GM21737 (cell line): Measurements from ENCODE around the gene OR6J1.
A peak's percentile ranks its signal among the peaks of the same experiment; 100 is the strongest.
"Not testable (repeated sequence)": the region's sequence is repeated elsewhere in the genome, so short reads cannot be mapped to it uniquely, and the experiment has no call there.

ENCODE experiments used
- ATAC-seq: cut with Tn5 transposase; IDR thresholded peaks from one replicate; pipeline ENCODE4 v1.9.1; 2021; ENCODE audit warnings: mild to moderate bottlenecking, moderate library complexity; ENCODE audit not compliant: unreplicated experiment

The OR6J1 gene

DNA sequence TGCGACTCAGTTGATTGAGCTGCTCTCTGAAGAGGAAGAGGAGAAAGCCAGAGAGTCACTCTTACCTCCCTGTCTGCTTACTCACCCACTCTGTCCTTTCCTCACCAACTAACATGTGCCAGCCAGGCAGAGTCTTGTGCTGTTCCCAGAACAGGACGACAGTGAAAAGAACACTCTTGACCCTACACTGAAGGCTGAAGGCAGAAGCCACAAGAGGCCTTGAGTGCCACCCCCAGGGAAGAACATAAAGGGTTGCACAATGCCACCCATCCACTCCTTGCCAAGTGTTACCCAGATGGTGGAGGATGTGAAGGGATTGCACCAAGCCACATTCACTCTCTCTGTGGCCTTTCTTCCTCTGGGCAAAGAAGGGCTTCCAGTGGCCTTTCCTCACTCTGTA is 33.2 kb downstream of the OR6J1 start:
- no peak for ATAC-seq

DNA sequence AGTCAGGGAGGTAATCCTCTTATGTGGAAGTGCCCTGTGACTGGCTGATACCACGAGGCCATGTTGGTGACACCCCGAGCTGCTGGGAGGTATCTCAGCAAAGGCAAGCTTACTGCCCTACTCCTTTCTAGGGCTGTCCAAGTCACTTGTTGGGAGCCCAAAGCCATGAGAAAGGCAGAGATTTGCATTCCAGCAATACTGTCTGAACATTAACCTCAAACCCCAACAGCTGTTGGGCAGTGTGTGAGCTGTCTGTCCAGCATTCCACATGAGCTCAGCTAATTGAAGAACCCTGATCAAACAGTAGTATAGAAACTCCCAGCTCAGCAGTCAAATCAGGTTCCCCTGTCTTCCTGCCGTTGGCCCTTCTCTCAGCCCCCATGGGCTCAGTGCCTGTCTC is 36.9 kb downstream of the OR6J1 start:
- ATAC-seq = no peak

DNA sequence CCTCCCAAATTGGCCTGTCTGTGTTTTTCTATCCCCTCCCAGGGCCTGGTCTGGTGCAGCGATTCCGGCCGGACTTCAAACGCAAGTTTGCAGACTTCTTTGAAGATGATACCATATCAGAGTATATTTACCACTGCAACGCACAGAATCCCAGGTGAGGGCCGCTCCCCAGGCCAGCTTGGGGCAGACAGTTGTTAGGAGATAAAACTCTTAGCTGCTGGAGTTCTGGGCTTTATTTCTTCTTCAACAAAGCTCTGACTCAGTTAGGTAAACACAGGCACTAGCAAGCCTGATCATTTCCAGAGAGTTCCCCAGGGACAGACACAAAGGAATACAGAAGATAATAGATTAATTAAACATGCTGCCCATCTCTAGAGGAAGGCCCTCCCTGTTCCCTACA is 37.8 kb downstream of the OR6J1 start:
- no peak for ATAC-seq

DNA sequence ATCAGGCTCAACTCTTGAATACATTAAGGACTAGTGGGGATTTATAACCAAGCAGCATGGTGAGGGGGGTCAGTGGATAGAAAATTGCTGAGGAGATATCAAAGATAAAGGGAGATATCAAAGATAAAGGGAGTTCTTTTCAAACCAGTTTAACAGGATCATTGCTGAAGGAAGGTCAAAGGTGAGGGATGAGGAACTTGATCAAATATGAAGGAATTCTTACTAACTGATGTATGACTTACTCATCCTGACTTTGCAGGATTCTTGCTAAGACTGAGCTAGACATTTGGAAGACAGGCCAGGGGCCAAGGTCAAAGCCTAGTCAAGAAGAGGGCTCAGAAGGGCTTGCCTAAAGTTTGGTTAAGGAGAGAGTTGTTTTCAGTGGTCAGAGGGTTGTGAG is 41.3 kb downstream of the OR6J1 start:
- ATAC-seq = no peak

DNA sequence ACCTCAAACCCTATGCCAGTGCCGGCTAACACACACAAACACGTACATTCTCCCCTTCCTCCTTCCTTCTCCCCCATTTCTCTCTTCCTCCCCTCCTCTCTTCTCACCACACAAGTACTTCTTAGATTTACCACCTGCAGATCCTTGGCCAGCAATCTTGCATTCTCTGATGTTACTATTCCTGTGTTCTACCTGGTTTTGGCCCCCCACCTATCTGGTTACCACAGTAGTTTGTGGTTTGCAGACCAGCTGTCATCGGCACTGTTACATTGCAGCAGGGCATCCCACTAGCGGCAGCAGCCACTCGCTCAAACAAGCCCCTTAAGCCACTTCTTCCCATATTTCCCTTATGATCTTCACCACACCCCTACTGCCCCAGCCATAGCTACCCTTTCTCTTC is 42.2 kb downstream of the OR6J1 start:
- no peak for ATAC-seq

DNA sequence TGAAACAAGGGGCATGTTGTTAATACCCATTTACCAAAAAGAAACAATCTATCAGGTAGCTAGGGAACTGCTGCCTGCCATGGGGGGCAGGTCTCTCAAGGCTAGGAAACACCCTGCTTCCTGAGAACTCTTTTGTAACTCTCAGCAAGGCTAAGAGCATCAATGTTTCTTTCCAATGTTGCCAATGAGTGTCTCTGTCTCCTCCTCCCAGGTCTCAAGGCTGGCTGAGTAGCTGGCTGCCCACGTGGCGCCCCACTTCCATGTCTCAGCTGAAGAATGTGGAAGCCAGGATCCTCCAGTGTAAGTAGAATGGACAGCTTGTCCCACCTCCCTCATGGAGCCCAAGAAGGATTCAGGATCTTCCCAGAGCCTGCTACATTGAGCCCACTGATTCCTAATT is 42.7 kb downstream of the OR6J1 start:
- ATAC-seq = no peak

DNA sequence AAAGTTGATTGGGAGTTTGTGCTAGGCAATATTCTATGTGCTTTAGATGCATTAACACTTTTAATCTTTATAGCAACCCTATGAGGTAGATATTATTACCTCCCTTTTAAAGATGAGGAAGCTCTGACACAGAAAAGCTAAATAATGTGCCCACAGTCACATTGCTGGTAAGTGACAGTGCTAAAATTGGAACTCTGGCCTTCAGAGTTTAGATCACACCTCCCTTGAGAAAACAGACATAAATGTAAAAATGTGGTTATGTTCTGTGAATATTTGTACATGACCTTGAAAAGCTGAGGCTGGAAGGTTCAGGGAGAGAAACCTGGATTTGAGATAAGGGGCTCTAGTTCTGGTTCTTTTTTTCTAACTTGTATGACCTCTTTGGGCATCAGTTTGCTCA is 44.1 kb downstream of the OR6J1 start:
- ATAC-seq = no peak

DNA sequence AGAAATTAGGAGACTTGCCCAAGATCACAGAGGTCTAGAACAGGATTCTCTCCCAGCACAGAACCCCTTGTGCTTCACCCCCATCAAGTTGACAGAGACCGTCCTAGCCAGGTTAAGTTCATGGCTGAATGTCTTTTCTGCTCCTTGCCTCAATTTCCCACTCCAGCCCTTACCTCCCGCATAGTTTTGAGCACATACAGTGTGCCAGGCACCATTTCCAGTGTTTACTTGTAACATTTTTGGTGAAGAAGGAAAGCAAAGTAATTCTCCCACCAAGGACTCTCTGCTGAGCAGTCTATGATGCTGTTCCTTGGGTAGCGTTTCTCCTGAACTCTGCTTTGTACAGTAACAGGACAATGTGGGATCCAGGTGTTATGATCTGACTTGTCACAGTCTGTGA is 44.8 kb downstream of the OR6J1 start:
- ATAC-seq = no peak

DNA sequence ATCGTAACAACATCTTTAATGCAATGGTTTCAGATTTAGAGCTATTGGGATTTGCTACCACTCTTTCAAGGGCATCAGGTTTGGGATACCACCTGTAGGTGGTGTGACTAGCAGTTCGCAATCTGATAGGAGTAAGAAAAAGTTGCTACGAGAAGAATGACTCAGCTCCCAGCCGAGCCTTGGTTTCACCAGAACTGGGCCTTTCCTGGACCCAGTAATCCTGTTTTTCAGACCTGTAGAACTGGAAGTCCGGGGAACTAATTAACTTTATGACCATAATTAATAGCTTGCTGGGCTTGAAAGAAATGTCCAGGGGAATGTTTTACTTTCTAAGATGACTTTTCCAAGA is 45.3 kb downstream of the OR6J1 start:
- ATAC-seq = no peak

DNA sequence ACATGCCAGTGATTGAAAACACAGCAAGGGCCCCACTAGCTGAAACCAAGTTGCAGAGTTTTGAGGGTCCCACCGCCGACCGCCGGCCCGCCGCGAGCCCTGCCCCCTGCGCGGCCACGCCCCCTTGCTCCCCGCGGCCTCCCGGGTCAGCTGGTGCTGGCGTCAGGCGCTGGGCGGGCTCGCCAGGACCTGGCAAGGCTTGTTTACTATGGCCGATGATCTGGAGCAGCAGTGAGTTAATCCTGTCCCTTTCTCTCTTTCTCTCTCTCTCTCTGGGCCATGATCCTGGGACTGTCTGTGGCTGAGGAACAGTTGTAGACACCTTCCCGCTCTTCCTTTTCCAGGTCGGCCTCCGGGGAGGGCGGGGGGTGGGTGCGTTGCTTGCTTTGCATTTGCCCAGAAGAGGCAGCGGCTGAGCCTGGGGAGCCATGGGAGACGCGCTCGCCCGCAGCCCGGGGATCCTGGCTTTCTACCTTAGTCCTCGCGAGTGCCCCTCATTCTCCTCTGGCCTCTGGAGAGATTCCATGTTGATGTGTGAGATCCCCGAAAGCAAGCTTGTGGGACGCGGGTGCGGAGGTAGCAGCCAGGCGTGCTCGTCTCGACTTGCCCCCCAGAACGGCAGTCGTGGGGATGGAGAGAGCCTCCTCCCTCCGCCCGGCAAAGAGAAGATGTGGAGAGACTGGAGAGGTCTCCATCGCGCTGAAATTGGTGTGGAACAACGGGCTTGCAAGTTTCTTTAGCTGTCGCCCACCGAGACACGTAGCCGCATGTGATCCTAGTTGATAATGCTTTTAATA is 45.9 kb downstream of the OR6J1 start, which contains the start of gene ABHD4:
Gene ABHD4, plus strand, starts transcription at position 202 of the 797 bp plus-strand sequence. Its CDS starts 7 bp downstream, at position 209.
- ATAC-seq = peak; percentile 63

DNA sequence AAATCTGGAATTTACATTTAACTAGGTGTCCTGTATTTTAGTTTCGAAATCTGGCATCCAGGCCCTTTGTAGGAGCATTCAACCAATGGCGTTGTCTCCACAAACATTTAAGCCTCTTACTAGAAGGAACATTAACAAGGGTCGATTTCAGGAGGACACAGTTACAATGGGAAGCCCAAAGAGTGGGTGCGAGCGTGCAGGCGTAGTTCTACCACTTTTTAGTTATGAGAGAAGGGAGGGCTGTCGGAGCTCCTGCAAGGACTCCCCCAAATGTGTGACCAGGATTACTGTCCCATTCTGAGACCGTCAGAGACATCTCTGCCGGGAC is 46.4 kb downstream of the OR6J1 start:
- ATAC-seq = peak; percentile 32

DNA sequence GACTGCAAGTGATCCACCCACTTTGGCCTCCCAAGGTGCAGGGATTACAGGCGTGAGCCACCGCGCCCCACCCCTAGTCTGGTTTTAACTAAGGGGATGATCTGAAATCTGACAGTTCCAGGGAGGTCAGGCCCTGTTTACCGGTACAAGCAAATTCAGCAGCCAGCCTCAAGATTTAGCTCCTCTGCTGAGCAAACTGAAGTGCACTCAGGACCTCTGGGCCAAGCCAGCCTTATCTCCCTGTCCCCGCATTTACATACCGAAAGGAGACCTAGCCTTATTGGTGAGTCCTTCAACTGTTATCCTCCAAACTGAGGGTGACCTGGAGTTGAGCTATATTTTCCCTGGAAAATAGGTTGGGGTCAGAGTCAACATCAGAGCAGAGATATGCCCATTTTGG is 46.9 kb downstream of the OR6J1 start:
- no peak for ATAC-seq

DNA sequence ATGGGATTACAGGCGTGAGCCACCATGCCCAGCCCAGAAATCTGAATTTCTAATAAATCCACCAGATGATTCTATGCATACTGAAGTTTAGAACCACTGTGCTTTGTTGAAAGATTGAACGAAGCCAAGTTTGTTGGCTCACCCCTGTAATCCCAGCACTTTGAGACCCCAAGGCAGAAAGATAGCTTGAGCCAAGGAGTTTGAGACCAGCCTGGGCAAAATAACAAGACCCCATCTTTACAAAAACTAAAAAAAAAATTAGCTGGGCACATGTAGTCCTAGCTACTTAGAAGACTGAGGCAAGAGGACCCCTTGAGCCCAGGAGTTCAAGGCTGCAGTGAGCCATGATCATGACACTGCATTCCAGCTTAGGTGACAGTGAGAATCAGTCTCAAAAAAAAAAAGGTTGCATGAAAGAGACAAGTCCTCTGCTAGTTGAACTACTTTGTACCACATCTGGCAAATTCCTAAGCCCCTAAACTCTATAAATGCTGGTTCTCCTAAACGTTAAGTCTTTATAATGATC is 47.7 kb downstream of the OR6J1 start:
- ATAC-seq = no peak

DNA sequence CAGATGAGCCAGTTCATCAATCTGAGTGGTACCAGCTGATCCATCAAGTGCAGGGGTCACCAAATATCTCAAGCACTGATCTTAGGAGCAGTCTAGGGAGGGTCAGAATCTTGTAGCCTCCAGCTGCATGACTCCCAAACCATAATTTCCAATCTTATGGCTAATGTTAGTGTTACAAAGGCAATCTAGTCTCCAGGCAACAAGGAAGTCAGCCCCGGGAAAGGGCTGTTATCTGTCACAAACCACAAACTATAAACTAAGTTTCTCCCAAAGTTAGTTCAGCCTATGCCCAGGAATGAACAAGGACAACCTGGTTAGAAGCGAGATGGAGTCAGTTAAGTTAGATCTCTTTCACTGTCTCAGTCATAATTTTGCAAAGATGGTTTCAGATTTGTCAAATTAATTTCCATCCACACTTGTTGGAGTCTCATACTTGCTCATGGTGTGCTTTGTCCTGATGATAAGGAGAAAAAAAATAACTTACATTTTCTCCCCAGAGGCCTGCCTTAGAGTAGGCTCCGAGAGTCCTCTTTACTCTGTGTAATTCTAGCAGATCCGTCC is 49.9 kb downstream of the OR6J1 start:
- no peak for ATAC-seq

DNA sequence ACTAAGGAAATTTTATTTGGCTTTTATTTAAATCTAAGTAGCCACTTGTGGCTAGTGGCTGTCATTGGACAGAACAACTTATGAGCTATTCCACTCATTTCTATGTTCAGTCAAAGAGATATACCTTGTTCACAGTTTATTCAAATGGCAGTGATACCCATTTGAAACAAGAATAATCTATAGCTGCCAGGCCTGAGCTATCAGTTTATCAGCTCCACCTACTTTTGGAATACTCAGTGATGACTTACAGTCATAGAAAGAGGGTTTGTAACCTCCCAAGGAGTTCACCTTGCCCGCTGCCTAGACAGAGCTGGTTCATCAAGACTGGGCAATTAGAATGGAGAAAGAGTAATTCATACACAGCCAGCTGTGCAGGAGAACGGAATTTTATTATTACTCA is 50.6 kb downstream of the OR6J1 start:
- no peak for ATAC-seq

DNA sequence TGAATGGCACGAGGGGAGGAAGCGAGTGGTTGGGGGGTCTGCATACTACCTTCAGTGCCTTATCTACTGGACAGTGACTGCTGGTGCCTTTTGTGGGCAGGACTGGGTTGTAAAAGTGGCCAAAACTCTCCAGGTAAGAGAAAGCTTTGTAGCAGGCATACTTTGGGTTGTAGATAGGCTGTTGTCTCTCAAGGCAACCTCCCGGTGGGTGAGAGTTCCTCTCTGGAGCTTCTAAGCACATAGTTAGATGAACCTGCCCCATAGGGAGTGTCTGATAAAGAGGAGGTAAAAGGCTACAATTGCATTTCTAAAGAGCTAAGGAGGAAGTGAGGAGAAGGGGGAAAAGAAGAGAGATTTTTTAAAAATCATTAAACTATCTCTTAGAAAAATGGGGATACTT is 51.0 kb downstream of the OR6J1 start:
- ATAC-seq = no peak

DNA sequence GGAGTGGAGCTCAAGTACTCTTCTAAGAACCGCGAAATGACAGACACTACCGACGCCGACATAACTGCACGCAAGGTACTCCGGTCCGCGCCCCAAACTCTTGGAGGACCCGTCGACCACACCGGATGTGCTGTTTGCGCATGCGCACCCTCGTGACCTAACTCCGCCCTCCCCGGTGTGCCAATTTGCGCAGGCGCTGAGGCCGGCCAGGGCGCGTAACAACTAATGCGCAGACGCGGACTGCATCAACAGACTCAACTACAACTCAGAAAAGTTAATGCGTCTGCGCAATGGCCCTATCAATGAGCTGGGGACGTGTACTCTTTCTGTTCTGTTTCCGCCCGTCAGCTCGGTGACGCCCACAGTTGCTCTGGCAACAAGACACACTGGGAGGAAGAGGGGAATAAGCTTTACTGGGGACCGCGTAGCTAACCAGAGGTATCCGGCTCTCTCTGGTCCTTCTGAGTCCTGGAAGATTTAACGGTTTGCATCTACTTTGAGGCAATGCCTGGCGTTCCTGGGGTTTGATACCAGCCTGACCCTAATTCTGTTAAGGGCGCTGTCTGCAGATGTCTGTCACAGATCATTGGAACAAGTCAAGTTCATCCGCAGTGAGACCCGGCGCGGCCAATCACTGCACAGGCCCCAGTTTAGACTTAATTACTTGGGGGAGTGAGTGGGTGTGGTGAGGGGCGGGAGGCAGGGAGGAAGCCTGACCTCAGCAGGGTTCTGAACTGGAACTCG is 54.9 kb downstream of the OR6J1 start, which contains the start of gene DAD1:
Gene DAD1, minus strand, starts transcription at position 129 of the 744 bp plus-strand sequence. Its CDS starts 67 bp downstream, at position 62.
- ATAC-seq = peak; percentile 85

DNA sequence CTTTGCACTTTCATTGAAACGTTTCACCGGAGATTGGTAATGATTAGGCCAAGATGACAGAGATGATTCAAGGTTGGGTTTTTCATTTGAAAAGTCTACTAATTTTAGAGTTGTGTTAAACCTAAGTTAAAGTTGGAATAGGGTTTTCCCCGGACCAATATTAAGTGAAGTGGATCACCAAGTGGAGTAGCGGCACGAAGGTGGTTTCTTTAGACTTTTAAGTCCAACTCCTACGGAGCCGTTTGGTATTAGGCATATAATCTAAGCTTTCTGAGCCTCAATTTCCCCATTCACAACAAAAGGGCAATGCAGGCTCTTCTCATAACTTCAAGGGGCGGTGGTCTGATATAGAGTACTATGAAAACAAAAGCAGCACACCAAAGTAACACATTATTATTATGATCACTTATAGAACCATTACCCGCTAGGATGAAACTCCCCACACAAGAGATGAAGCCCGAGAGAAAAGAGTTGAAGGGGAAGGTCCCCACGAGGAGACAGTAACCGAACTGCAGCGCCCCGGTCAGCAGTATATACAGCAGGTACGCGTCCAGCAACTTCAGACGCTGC is 55.5 kb downstream of the OR6J1 start:
- ATAC-seq = no peak

DNA sequence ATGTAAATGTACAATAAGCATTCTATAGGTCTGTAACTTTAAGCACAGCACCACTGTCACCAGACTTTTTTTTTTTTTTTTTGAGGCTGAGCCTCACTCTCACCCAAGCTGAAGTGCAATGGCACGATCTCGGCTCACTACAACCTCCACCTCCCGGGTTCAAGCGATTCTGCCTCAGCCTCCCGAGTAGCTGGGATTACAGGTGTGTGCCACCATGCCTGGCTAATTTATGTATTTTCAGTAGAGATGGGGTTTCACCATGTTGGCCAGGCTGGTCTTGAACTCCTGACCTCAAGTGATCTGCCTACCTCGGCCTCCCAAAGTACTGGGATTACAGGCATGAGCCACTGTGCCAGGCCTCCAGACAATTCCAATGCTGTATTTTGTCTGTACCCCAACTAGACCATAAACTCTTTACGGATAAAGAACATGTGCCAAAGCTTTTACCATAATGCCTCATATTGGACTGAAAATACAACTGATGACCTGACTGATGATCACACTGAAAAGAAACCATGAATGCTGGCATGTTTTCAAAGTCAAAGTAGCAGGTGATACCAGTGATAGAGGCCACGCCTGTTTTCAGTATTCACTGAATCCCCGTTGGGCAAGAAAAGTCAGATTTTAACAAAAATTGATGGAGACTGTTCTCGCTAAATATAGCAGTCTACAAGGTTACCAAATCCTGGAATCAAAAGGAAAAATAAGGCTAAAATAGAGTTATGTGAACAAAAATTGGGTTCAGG is 56.3 kb downstream of the OR6J1 start:
- not testable (repeated sequence) for ATAC-seq

DNA sequence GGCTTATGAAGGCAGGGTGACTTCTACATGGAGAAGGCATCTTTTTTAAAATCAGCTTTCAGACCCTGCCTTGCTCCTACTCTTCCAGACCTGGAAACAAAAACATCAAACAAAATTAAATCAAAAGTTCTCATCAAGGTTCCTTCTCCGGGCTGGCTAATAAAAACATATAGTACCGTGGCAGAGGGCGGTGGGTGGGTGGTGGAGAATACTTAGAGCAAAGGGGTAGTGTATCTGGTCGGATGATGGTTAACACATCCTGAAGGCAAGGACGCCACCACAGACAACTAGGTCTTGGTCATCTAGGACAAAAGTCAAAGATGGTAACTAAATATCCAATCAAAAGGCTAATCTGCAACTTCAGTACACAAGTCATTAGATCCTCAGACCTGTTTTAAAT is 56.9 kb downstream of the OR6J1 start:
- ATAC-seq = no peak

DNA sequence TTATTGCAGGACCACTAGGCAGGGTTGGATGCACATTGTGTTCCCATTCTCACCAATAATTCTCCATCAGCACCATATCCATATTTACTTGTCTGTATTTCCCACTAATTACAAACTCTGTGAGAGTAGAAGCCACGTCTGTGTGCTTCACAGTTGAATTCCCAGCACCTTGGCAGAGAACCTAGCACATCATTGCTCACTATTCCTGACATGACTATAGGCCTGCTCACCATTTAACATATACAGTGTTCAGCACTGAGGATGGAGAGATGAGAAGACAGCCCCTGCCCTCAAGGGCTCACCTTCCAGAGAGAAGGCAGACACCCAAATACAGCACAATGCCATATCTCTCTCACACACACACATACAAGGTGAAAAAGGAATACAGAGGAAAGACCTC is 60.2 kb downstream of the OR6J1 start:
- no peak for ATAC-seq
